Body of pancreas (tissue), 4 donors: ENCODE results near the gene RNGTT. TPM values are rescaled to one million over a fixed set of nuclear protein-coding genes. Genes with fewer than 3 reads are reported as not detected.

Source experiments
- ATAC-seq: fragments of 150-250 bp; one replicate; pipeline ENCODE4 v1.9.1; 2016
- DNase-seq, 4 donors: peaks; one replicate each; pipeline ENCODE4 v3.0.0-alpha.2; 2019
- H3K27ac ChIP-seq, 4 donors: fragments of 200-600 bp; sonication (generic); 1 replicate in 3 of 4; 2 replicates in 1 of 4; pipeline versions ENCODE4 v1.5.1 to v1.6.1; 2016 to 2019; ENCODE audit warnings: mild to moderate bottlenecking in 1 of 4, mixed read lengths in 1 of 4, moderate library complexity in 1 of 4
- H3K27me3 ChIP-seq, 2 donors: fragments of 200-600 bp; sonication (generic); one replicate each; pipeline ENCODE4 v1.6.0; 2016; ENCODE audit warnings: mild to moderate bottlenecking in 1 of 2
- H3K36me3 ChIP-seq, 2 donors: fragments of 200-600 bp; sonication (generic); replicated peaks in 1 of 2; 2 replicates each; pipeline ENCODE4 v1.5.1; 2016; ENCODE audit warnings: low read depth in 2 of 2; ENCODE audit not compliant: insufficient read depth in 1 of 2
- H3K4me1 ChIP-seq: fragments of 200-600 bp; sonication (generic); one replicate; pipeline ENCODE4 v1.6.0; 2016
- H3K4me3 ChIP-seq, 2 donors: fragments of 200-600 bp; sonication (generic); 1 replicate in 1 of 2; 2 replicates in 1 of 2; pipeline ENCODE4 v1.5.1; 2016 to 2019
- H3K9me3 ChIP-seq, 3 donors: fragments of 200-600 bp; sonication (generic); 1 replicate in 2 of 3; 2 replicates in 1 of 3; pipeline ENCODE4 v1.5.1; 2016
- POLR2A ChIP-seq, 3 donors: fragments of 450-650 bp; IDR thresholded peaks; one replicate each; pipeline ENCODE4 v1.6.1; 2016; ENCODE audit warnings: antibody characterized with exemption in 3 of 3, mild to moderate bottlenecking in 2 of 3
- WGBS, 2 donors: methylation state at CpG; one replicate each; pipeline ENCODE4 v1.1.5; 2017; 5-methylcytosine and 5-hydroxymethylcytosine counted together
- intact Hi-C: fragments of 100-400 bp; cut with DNase I; formaldehyde crosslinking; loops from one replicate; pipeline ENCODE4 v1.15.1; 2023
- total RNA-seq, 2 donors: library from RNA; depleted of rRNA; stranded (reverse); fragments of >200 nt; gene quantifications; one replicate each; pipeline ENCODE4 v1.1.0, GENCODE V29; 2016
- TF ChIP-seq, protein P1 (sequence below), 7 experiments: fragments of 450-650 bp in 4 of 7; fragments of 200-600 bp in 3 of 7; sonication (generic) in 3 of 7; IDR thresholded peaks; one replicate each; pipeline ENCODE4 v1.5.1; 2016 to 2019; ENCODE audit warnings: antibody characterized with exemption in 7 of 7

RNGTT gene
- total RNA-seq, 2 donors from 2014 or later, result 9.9 to 15.2 TPM

DNA sequence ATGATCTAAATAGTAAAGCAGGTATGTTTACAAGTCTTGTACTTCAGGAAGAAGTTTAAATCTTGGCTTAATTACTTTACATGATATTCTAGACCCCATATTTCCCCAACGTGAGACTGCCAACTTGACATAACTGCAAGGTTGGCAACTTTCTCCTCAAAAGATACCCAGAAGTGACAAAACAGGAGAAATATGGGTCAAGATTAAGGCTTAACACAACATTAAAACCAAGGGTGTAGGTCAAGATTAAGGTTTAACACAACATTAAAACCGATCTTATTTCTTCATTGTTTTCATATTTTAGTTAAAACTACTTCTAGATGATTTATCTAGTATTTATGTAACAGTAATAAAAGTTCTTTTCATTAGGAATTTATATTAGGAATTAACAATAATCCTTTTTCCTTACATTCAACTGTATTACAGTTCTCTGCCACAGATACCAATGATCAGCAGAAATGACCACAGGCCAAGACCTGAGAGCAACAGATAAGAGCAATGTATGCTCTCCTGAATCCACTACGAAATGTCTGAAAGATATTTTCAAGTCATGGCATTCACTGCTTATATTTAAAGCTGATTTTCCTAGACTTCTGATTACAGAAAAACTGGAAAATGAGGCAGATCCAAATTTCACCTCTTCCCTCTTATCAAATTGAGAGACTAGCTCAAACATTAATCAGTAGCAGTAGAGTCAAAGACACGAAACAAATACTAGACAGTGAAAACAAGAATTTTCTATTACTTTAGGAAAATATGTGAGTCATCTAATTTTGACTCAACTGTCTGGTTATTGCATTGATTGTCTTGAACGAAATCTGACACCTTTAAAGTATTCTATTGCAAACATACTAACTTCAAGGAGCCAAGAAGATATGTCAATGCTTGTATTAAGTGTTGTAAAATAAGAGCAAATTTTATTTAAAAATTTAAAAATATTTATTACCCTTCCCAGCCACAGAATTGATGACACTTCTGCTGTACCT lies 72.3 kb downstream of the RNGTT start:
- H3K9me3 ChIP-seq, result no peaks in the 10 kb centered on the region
- H3K36me3 ChIP-seq, result no peaks in the 10 kb centered on the region
- no peaks in the 10 kb centered on the region for H3K27me3 ChIP-seq
- no peak for TF ChIP-seq POLR2A (IDR thresholded peaks at IDR 0.05)
- TF ChIP-seq, protein P1, sequence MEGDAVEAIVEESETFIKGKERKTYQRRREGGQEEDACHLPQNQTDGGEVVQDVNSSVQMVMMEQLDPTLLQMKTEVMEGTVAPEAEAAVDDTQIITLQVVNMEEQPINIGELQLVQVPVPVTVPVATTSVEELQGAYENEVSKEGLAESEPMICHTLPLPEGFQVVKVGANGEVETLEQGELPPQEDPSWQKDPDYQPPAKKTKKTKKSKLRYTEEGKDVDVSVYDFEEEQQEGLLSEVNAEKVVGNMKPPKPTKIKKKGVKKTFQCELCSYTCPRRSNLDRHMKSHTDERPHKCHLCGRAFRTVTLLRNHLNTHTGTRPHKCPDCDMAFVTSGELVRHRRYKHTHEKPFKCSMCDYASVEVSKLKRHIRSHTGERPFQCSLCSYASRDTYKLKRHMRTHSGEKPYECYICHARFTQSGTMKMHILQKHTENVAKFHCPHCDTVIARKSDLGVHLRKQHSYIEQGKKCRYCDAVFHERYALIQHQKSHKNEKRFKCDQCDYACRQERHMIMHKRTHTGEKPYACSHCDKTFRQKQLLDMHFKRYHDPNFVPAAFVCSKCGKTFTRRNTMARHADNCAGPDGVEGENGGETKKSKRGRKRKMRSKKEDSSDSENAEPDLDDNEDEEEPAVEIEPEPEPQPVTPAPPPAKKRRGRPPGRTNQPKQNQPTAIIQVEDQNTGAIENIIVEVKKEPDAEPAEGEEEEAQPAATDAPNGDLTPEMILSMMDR (IDR thresholded peaks at IDR 0.05), result no peak
- ATAC-seq (no peak), DNase-seq (no peak)
- intact Hi-C loops, result no loop called here
- no peak overlapping the region for H3K4me3 ChIP-seq
- no peak overlapping the region for H3K27ac ChIP-seq
- H3K4me1 ChIP-seq, result no peaks in the 10 kb centered on the region
- WGBS, 2 donors, result 73 to 82% methylated on average over 5 of the region's 5 CpGs

GRCh38 chr6:88890394-88890793 lies 73.0 kb downstream of the RNGTT start:
- Histone ChIP-seq H3K27me3 (no peaks in the 10 kb centered on the region), H3K27ac (no peak overlapping the region), H3K36me3 (no peaks in the 10 kb centered on the region), H3K4me3 (no peak overlapping the region), H3K4me1 (no peaks in the 10 kb centered on the region), H3K9me3 (no peaks in the 10 kb centered on the region)
- no peak for DNase-seq
- ATAC-seq, result no peak
- WGBS, 2 donors, result 78 to 86% methylated on average over 3 of the region's 3 CpGs
- TF ChIP-seq, protein P1 (IDR thresholded peaks at IDR 0.05), result no peak
- no peak for TF ChIP-seq POLR2A (IDR thresholded peaks at IDR 0.05)
- intact Hi-C loops, result no loop called here

GRCh38 chr6:88884361-88884760 lies 79.1 kb downstream of the RNGTT start:
- TF ChIP-seq, protein P1 (IDR thresholded peaks at IDR 0.05), result no peak
- no peak for TF ChIP-seq POLR2A (IDR thresholded peaks at IDR 0.05)

GRCh38 chr6:88882536-88882935 lies 80.9 kb downstream of the RNGTT start:
- Histone ChIP-seq H3K27ac (no peak overlapping the region), H3K4me3 (no peak overlapping the region), H3K9me3 (no peaks in the 10 kb centered on the region), H3K4me1 (peaks cover 16% of the 10 kb centered on the region), H3K36me3 (peaks cover 0 to 3% of the 10 kb centered on the region in 2 donors), H3K27me3 (no peaks in the 10 kb centered on the region)
- DNase-seq (no peak), ATAC-seq (no peak)
- TF ChIP-seq POLR2A (IDR thresholded peaks at IDR 0.05), result no peak
- TF ChIP-seq, protein P1 (IDR thresholded peaks at IDR 0.05), result no peak
- 93% methylated on average over 2 of the region's 2 CpGs for WGBS, 2 donors
- intact Hi-C loops, result no loop called here

More at GRCh38 chr6:88884361-88884760, 79.1 kb downstream of the RNGTT start:
- peaks cover 0 to 3% of the 10 kb centered on the region in 2 donors for H3K36me3 ChIP-seq
- no peak overlapping the region for H3K4me3 ChIP-seq
- ATAC-seq (no peak), DNase-seq (no peak)
- H3K27me3 ChIP-seq, result no peaks in the 10 kb centered on the region
- intact Hi-C loops, result no loop called here
- H3K4me1 ChIP-seq, result peaks cover 16% of the 10 kb centered on the region
- H3K27ac ChIP-seq, result no peak overlapping the region
- H3K9me3 ChIP-seq, result no peaks in the 10 kb centered on the region
